Activated CD4-positive, alpha-beta T cell treated with anti-CD3 and anti-CD28 coated beads for 36 hours (primary cell): ENCODE results near the gene DDA1. TPM values are rescaled to one million over a fixed set of nuclear protein-coding genes. Genes with fewer than 3 reads are reported as not detected.

ENCODE experiments used
- ATAC-seq: fragments of 200-7000 bp; cut with Tn5 transposase; one replicate; pipeline ENCODE4 v1.10.0; 2021; ENCODE audit warnings: mild to moderate bottlenecking, moderate library complexity
- CTCF ChIA-PET: fragments of 350-600 bp; sonication (Branson Sonifier 250); formaldehyde crosslinking; loops from one replicate; lab custom pipeline; 2021; ENCODE audit warnings: antibody characterized with exemption; lab: Charles Lee
- POLR2A ChIA-PET: fragments of 350-600 bp; sonication (Branson Sonifier 250); formaldehyde crosslinking; loops from one replicate; lab custom pipeline; 2021; ENCODE audit warnings: antibody characterized with exemption, inconsistent platforms; lab: Charles Lee
- DNase-seq: peaks from one replicate; pipeline ENCODE4 v3.0.0-alpha.2; 2020
- H3K27ac Mint-ChIP-seq: one replicate; pipeline ENCODE4 v1.8.0; 2021; ENCODE audit warnings: mixed read lengths
- H3K27me3 Mint-ChIP-seq: one replicate; pipeline ENCODE4 v1.8.0; 2021; ENCODE audit warnings: mixed read lengths
- H3K36me3 Mint-ChIP-seq: one replicate; pipeline ENCODE4 v1.8.0; 2021; ENCODE audit warnings: low read depth, mixed read lengths
- H3K4me1 Mint-ChIP-seq: one replicate; pipeline ENCODE4 v1.8.0; 2021; ENCODE audit warnings: mixed read lengths
- H3K4me3 Mint-ChIP-seq: one replicate; pipeline ENCODE4 v1.8.0; 2021; ENCODE audit warnings: mild to moderate bottlenecking, moderate library complexity, mixed read lengths
- H3K9me3 Mint-ChIP-seq: one replicate; pipeline ENCODE4 v1.8.0; 2021; ENCODE audit warnings: low read depth, mixed read lengths
- intact Hi-C, 2 experiments: fragments of 100-400 bp; cut with DNase I in 1 of 2; cut with micrococcal nuclease in 1 of 2; formaldehyde crosslinking; loops; one replicate each; pipeline versions ENCODE4 v1.14.2 to v1.15.1; 2022 to 2024; cut with DNase I, micrococcal nuclease
- total RNA-seq, 2 experiments: library from RNA; stranded (reverse); gene quantifications; one replicate each; pipeline ENCODE4 v1.2.3, GENCODE V29; 2021

DDA1 gene
- total RNA-seq, 2 experiments from 2014 or later, result 26.2 to 39.6 TPM

DNA sequence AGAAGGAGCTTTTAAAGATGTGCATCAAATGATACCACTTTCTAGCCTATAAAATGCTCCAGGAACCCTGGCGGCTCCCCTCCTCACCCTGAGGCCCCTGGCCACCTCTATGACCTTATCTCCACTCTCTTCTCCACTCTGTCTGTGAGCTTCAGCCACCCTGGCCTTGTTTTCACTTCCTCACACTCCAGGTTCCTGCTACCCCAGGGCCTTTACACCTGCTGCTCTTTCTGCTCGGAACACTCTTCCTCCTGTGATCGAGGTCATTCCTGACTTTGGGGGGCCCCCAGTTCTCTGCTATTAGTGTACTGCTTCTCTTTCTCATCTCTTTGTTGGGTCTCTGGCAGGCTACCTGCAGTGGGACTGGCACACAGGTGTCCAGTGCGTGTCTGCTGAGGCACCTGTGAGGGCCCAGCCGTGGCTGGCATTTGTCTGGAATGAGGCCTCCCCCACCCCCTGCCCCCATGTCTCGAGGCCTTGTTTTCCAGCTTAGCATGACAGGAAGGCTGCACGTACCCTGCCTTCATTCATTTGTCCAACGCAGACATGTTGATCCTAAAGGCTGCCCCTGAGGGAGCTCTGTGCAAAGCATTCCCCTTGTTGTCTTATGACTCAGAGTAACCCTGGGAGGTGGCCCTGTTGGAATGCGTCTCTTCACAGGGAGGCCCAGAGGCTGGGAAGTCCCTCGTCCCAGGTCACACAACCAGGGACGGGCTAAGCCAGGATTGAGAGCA lies 2.3 kb downstream of the DDA1 start:
- ATAC-seq, result no peak
- Mint-ChIP-seq H3K4me3 (peak overlapping the region; percentile 32), H3K27ac (no peak overlapping the region)

DNA sequence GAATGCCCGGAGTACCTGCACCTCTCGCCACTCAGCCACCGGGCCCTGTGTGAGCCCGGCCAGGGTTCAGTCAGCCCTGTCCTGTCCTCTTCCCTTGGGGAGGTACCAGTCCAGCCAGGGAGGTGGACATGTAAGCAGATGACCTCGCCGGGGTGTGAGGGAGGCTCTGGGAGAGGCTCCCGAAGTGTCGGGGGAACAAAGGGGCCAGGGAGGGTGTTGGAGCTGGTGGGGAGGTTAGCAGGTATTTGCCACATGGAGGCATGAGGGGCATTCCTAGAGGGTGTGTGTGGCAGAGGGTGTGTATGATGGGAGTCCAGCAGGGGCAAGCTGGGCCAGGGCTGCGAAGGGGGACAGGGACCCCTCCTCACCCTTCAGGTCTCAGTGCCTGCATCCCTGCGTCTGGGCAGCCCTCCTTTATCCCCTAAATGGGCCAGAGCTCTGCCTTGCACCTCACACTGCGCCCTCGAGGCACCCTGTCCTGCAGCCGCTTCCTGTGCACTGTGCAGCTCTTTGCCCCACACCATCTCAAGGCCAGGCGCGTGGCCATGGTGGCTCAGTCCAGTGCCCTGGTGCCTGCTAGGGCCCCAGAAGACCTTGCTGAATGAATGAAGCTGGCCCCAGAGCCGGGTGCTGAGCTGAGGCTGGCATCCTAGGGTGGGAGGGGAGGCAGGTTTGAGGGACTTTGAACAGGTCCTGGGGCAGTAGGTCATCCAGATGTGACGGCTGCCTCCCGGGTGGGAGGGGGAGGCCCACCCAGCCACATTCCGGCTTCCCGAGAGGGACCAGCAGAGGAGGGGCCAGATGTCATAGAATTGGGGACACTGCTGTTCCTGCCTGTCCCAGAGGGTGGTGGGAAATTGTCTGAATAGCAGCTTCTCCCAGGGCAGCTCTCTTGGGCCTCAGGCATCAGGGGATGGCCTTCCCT lies 3.1 kb downstream of the DDA1 start:
- ChIA-PET CTCF (interaction anchor here (1.0 kb wide), 1 partner anchor 52 kb away, joined by 3 read pairs; no protein-coding TSS in a partner anchor), POLR2A (no interaction called here)
- DNase-seq (no peak), ATAC-seq (no peak)
- Mint-ChIP-seq H3K36me3 (peaks cover 22% of the 10 kb centered on the region), H3K4me3 (no peak overlapping the region), H3K4me1 (peaks cover 28% of the 10 kb centered on the region), H3K27ac (no peak overlapping the region), H3K27me3 (no peaks in the 10 kb centered on the region), H3K9me3 (no peaks in the 10 kb centered on the region)
- intact Hi-C loops, result no loop called here

More for the DNA sequence above, 2.3 kb downstream of the DDA1 start:
- peaks cover 22% of the 10 kb centered on the region for H3K36me3 Mint-ChIP-seq
- intact Hi-C loops, result no loop called here
- ChIA-PET CTCF (interaction anchor here (0.7 to 0.8 kb wide), 3 partner anchors 18 to 300 kb away, joined by 3 to 4 read pairs (median 3); no protein-coding TSS in a partner anchor), POLR2A (no interaction called here)
- no peak for DNase-seq
- H3K4me1 Mint-ChIP-seq, result peaks cover 32% of the 10 kb centered on the region
- no peaks in the 10 kb centered on the region for H3K27me3 Mint-ChIP-seq
- no peaks in the 10 kb centered on the region for H3K9me3 Mint-ChIP-seq

DNA sequence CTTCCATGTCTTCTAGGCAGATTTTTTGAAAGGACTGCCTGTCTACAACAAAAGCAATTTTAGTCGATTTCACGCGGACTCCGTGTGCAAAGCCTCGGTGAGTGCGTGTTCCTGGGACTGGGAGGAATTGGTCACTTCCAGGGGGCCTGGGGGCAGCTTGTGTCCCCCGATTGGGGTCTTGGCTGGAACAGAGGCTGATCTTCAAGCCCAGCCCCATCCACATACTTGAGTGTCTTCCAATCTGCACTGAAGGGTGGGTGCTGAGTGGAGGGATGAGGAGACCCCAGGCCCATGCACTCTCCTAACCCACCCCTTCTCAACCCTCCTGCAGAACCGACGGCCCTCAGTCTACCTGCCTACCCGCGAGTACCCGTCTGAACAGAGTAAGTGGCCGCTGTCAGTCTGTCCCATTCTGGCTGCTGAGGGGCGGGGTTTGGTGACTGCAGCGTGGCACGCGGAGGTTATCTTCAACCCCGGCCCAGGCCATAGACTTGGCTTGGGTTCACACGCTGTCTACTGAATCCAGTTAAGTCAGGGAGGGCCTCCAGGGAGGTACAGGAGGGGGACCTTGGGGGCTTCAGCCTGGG lies 4.7 kb downstream of the DDA1 start:
- CTCF ChIA-PET, result no interaction called here
- Mint-ChIP-seq H3K27ac (no peak overlapping the region), H3K9me3 (no peaks in the 10 kb centered on the region), H3K4me1 (peaks cover 20% of the 10 kb centered on the region), H3K4me3 (no peak overlapping the region), H3K27me3 (no peaks in the 10 kb centered on the region), H3K36me3 (peaks cover 22% of the 10 kb centered on the region)
- no peak for DNase-seq
- intact Hi-C loops, result no loop called here
- POLR2A ChIA-PET, result no interaction called here
- ATAC-seq, result no peak

DNA sequence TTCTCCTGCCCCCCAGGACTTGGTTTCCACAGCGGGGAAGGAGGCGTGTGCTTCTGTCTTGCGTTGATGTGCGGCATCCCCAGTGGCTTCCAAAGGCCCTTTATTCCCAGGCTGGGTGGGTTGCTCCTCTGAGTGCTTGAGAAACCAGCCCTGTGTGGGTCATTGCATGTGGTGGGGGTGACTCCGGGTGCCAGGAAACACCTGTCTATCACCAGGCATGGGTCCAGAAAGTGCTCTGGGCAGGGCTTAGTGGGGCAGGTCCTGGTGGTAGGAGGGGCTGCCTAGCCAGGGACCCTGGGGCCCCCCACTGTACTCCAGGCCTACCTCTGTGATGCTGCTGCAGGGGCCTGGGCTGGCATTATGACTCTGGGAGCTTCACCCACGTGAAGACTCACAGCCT lies 9.6 kb downstream of the DDA1 start:
- no peaks in the 10 kb centered on the region for H3K9me3 Mint-ChIP-seq
- H3K27me3 Mint-ChIP-seq, result no peaks in the 10 kb centered on the region
- H3K27ac Mint-ChIP-seq, result no peak overlapping the region
- H3K4me3 Mint-ChIP-seq, result no peak overlapping the region
- H3K36me3 Mint-ChIP-seq, result peaks cover 32% of the 10 kb centered on the region
- intact Hi-C loops, result no loop called here
- peaks cover 3% of the 10 kb centered on the region for H3K4me1 Mint-ChIP-seq
- CTCF ChIA-PET, result no interaction called here
- DNase-seq (no peak), ATAC-seq (no peak)
- POLR2A ChIA-PET, result interaction anchor here (0.7 to 1.0 kb wide), 2 partner anchors 10 to 23 kb away, joined by 4 read pairs; partner anchors contain the start of gene DDA1

DNA sequence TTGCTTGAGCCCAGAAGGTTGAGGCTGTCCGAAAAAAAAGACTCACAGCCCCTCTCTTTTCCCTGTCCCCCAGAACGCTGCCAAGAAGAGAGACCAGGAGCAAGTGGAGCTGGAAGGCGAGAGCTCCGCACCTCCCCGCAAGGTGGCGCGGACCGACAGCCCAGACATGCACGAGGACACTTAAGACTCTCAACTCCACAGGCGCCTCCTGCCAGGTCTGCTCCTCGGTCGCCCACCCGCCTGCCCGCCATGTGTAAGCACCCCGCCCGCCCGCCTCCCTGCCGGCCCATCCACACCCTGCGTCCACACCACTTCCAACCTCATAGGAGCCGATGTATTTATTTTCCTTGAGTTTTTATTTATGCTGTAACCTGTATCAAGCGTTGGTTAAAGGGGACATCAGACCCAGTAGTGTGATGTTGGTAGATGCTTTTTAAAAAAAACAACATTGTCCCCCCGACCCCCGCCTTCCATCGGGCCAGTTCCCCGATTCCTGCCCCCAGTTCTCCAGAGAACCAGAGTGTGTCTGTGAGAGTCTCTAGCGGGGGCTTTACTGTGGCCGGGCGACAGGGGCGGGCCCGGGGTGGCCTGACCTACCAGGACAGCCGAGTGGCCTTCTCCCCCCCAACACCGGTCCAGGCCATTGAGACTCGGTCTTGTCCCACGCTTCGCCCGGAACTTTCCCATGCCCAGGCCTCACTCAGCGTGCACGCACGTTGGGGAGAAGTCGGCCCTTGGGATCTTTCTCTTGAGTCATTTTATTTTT lies 10.3 kb downstream of the DDA1 start:
- Mint-ChIP-seq H3K36me3 (peaks cover 27% of the 10 kb centered on the region), H3K27me3 (no peaks in the 10 kb centered on the region), H3K4me1 (peaks cover 3% of the 10 kb centered on the region), H3K27ac (no peak overlapping the region), H3K4me3 (no peak overlapping the region), H3K9me3 (no peaks in the 10 kb centered on the region)
- intact Hi-C loops, result no loop called here
- POLR2A ChIA-PET, result interaction anchor here (1.1 kb wide), 1 partner anchor 53 kb away, joined by 3 read pairs; no protein-coding TSS in a partner anchor
- no peak for ATAC-seq
- no peak for DNase-seq
- CTCF ChIA-PET, result no interaction called here

DNA sequence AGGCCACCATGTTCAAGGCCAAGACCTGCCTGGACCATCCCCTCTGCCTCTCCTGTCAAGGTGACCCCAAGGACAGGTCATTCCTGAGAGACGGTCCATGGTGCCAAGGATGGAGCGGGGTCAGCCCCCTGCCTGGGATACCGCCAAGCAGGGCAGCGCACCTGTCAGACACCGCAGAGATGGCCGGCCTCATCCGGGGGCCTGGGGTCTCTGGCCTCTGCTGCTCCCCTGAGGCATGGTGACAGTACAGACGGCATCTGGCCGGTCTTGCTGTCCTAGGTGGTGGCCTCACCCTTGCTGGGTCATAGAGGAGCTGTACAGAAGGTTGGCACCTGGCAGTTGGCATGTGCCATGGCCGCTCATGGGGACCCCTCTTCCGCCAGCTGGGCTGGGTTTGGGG lies 11.1 kb downstream of the DDA1 start:
- ChIA-PET POLR2A (interaction anchor here (1.1 kb wide), 1 partner anchor 52 kb away, joined by 3 read pairs; no protein-coding TSS in a partner anchor), CTCF (interaction anchor here (1.0 kb wide), 1 partner anchor 11 kb away, joined by 3 read pairs; the partner anchor contains the start of gene DDA1)

DNA sequence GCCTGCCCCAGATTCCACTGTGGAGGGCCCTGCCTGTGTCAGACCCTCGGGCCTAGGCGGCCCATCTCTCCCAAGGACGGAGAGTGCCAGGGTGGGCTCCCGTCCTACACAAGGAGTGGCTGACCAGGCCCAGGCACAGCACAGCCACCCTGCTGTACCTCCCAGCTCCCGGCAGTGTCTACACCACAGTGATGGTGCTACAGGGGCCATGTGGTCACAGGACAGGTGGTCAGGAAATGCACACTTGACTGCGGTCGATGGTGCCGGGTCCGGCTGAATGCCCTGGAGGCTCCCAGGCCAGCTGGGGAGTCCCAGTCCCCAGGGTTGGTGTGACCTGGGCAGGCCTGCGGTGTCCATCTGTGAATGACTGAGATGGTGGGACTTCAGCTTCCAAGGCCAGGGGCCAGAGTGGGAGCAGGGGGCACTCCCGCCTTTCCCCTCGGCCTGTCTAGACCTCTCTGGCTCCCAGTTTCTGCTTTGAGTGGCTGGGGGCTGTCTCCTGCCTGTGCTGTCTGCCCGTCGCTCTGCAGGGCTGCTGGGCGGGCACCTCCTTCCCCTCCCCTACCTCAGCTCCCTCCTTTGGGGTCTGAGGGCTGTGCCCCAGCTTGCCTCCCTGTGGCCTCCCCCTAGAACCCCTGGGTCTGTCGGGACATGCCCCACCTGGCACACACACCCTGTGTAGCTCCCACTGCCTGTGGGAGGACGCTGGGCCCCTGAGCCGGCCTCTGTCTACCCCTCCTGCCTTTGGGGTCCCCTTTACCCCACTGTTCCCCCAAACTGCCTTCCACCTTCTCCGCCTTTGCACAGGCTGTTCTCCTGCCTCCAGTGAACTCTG lies 12.5 kb downstream of the DDA1 start:
- Mint-ChIP-seq H3K27ac (no peak overlapping the region), H3K9me3 (no peaks in the 10 kb centered on the region), H3K4me3 (no peak overlapping the region), H3K27me3 (no peaks in the 10 kb centered on the region), H3K4me1 (peaks cover 3% of the 10 kb centered on the region), H3K36me3 (peaks cover 16% of the 10 kb centered on the region)
- ChIA-PET CTCF (no interaction called here), POLR2A (interaction anchor here (0.7 to 0.9 kb wide), 2 partner anchors 13 to 248 kb away, joined by 3 read pairs; partner anchors contain the start of gene DDA1)
- DNase-seq, result no peak
- intact Hi-C loops, result no loop called here
- no peak for ATAC-seq

More for the DNA sequence above, 11.1 kb downstream of the DDA1 start:
- Mint-ChIP-seq H3K27me3 (no peaks in the 10 kb centered on the region), H3K4me3 (no peak overlapping the region), H3K36me3 (peaks cover 26% of the 10 kb centered on the region), H3K9me3 (no peaks in the 10 kb centered on the region), H3K4me1 (peaks cover 3% of the 10 kb centered on the region), H3K27ac (no peak overlapping the region)
- DNase-seq, result no peak
- intact Hi-C loops, result no loop called here
- ATAC-seq, result no peak

DNA sequence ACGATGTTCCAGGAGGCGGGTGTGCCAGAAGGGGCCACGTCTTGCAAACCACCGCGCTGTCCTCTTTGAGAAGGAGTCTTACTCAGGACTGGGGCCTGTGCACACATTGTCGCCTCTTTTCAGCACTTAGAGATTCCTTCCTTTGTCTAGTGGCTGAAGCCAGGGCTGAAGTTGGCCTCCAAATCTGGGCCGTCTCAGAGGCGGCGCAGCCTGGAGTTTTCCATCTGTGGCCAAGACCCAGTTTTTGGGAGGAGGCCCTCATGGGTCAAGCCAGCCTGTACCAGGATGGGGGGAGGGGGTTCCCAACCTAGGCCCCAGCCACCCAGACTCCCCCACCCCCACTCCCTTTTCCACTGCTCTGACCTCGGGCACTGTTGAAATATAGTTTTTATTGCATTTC lies 13.5 kb downstream of the DDA1 start:
- H3K4me1 Mint-ChIP-seq, result peaks cover 4% of the 10 kb centered on the region
- CTCF ChIA-PET, result no interaction called here
- H3K9me3 Mint-ChIP-seq, result no peaks in the 10 kb centered on the region
- H3K27ac Mint-ChIP-seq, result no peak overlapping the region
- H3K27me3 Mint-ChIP-seq, result no peaks in the 10 kb centered on the region
- H3K36me3 Mint-ChIP-seq, result peaks cover 16% of the 10 kb centered on the region
- no peak for DNase-seq
- intact Hi-C loops, result no loop called here
- ATAC-seq, result no peak
- POLR2A ChIA-PET, result no interaction called here
- no peak overlapping the region for H3K4me3 Mint-ChIP-seq

DNA sequence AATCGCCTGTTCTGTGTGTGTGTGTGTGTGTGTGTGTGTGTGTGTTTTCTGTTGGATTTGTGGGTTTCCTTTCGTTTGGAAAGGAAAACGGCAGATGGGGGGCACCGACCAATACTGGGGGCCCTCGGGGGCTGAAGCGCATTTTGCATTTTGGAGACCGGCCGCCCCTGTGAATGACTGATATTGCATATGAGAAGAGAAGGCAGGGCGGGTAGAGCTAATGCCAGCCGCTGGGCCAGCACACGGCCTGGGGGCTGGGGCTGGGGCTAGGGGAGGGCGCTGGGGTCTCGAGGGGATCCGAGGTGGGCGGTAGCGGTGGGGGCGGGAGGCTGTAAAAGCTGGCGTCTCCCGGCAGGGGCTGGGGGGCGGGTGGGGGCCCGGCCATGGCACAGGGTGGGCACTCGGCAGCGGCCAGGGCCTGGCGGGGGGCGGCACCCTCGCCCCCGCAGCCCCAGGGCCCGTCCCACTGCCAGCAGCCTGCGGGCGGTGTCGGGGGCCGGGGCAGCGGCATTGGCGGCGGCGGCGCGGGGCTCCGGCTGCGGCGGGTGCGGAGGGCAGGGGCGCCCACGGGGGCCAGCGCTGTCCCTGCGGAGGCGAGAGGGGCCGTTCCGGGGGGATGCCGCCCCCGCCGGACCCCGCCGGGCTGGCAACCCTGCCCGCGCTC lies 14.1 kb downstream of the DDA1 start:
- no peak for ATAC-seq
- POLR2A ChIA-PET, result no interaction called here
- Mint-ChIP-seq H3K9me3 (no peaks in the 10 kb centered on the region), H3K27me3 (no peaks in the 10 kb centered on the region), H3K4me3 (no peak overlapping the region), H3K4me1 (peaks cover 6% of the 10 kb centered on the region), H3K36me3 (peaks cover 16% of the 10 kb centered on the region), H3K27ac (no peak overlapping the region)
- CTCF ChIA-PET, result no interaction called here
- intact Hi-C loops, result no loop called here
- no peak for DNase-seq

DNA sequence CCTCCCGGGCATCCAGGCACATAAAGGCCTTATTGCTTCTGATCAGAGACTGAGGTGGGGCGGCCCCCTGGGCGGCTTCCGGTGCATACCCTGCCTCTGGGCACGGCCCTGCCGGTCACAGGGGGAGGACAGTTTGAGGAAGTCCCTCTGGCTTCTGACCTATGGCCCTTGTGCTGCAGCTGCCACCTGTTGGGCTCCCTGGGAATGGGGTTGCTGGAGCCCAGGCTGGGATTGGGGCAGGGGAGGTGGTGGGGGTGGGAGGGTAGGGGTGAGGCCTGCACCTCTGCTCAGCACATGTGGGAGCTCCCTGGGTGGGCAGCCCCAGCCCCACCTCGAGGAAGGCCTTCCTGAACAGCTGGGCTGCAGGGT lies 14.6 kb downstream of the DDA1 start:
- DNase-seq (peak; percentile 45), ATAC-seq (peak; percentile 43)
- H3K4me1 Mint-ChIP-seq, result peaks cover 6% of the 10 kb centered on the region
- H3K4me3 Mint-ChIP-seq, result no peak overlapping the region
- intact Hi-C loops, result no loop called here
- peaks cover 16% of the 10 kb centered on the region for H3K36me3 Mint-ChIP-seq
- no peak overlapping the region for H3K27ac Mint-ChIP-seq
- ChIA-PET CTCF (no interaction called here), POLR2A (no interaction called here)
- H3K27me3 Mint-ChIP-seq, result no peaks in the 10 kb centered on the region
- no peaks in the 10 kb centered on the region for H3K9me3 Mint-ChIP-seq
